DOHH2 (cell line): Measurements from ENCODE around the gene DNAH11.

Experiments used
- EZH2phosphoT487 ChIP-seq: fragments of 200-600 bp; sonication (generic); IDR thresholded peaks from 2 replicates; pipeline ENCODE4 v1.6.1; 2017; ENCODE audit warnings: borderline replicate concordance, mild to moderate bottlenecking, antibody characterized with exemption, low read length, moderate library complexity, mixed read lengths
- TF ChIP-seq, protein P1 (sequence below): fragments of 200-600 bp; sonication (generic); IDR thresholded peaks from one replicate; pipeline ENCODE4 v1.5.1; 2014; ENCODE audit warnings: antibody characterized with exemption, mild to moderate bottlenecking, low read depth, low read length; ENCODE audit not compliant: poor library complexity, severe bottlenecking

DNA sequence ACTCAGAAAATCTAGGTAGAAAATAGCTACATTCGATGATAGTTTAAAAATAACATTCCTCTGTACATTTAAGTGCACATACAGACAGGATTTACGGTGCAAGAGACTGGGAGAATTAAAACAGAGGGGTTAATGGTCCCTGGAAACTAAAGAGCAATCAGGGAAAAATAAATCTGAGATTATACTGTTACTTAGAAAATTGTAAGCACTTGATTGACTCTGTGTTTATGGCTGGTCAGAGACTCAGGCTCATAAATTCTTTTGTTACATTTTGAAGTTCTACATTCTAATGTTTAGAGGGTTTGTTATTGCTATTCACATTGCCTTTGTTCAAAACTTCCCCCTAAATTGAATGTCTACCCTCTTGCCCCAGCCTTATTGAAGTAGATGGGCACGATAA lies 348.5 kb downstream of the DNAH11 start:
- TF ChIP-seq EZH2phosphoT487 = no peak
- TF ChIP-seq, protein P1, sequence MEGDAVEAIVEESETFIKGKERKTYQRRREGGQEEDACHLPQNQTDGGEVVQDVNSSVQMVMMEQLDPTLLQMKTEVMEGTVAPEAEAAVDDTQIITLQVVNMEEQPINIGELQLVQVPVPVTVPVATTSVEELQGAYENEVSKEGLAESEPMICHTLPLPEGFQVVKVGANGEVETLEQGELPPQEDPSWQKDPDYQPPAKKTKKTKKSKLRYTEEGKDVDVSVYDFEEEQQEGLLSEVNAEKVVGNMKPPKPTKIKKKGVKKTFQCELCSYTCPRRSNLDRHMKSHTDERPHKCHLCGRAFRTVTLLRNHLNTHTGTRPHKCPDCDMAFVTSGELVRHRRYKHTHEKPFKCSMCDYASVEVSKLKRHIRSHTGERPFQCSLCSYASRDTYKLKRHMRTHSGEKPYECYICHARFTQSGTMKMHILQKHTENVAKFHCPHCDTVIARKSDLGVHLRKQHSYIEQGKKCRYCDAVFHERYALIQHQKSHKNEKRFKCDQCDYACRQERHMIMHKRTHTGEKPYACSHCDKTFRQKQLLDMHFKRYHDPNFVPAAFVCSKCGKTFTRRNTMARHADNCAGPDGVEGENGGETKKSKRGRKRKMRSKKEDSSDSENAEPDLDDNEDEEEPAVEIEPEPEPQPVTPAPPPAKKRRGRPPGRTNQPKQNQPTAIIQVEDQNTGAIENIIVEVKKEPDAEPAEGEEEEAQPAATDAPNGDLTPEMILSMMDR = no peak
